Measurements from ENCODE around the gene FN3K. TPM values are rescaled to one million over a fixed set of nuclear protein-coding genes. Genes with fewer than 3 reads are reported as not detected.
A peak's percentile ranks its signal among the peaks of the same experiment; 100 is the strongest.

Gene FN3K
- total and polyA plus RNA-seq, 2 of the 13 experiments (the other 11 are each of a cell fraction or from before 2014, with no cell fraction given) = 3.5 to 12.2 TPM

- TF ChIP-seq, protein P1, sequence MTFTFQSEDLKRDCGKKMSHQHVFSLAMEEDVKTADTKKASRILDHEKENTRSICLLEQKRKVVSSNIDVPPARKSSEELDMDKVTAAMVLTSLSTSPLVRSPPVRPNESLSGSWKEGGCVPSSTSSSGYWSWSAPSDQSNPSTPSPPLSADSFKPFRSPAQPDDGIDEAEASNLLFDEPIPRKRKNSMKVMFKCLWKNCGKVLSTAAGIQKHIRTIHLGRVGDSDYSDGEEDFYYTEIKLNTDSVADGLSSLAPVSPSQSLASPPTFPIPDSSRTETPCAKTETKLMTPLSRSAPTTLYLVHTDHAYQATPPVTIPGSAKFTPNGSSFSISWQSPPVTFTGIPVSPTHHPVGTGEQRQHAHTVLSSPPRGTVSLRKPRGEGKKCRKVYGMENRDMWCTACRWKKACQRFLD (CRISPR knock-in tag; IDR thresholded peaks at IDR 0.05; ENCODE audit: borderline replicate concordance) = peak; percentile 50; the same call in 1 of the 2 replicates
- TF ChIP-seq ZFP36 (IDR thresholded peaks at IDR 0.05; ENCODE audit: borderline replicate concordance, low read depth, low read length, partially characterized antibody) (no peak), PAF1 (CRISPR knock-in tag; IDR thresholded peaks at IDR 0.05) (no peak), ZNF790 (CRISPR knock-in tag; IDR thresholded peaks at IDR 0.05; ENCODE audit: borderline replicate concordance) (no peak), POGZ (CRISPR knock-in tag; IDR thresholded peaks at IDR 0.05) (no peak), ZNF367 (CRISPR knock-in tag; IDR thresholded peaks at IDR 0.05; ENCODE audit: borderline replicate concordance) (no peak), NCOR1 (IDR thresholded peaks at IDR 0.05; ENCODE audit: borderline replicate concordance, low read length) (no peak), ZNF761 (CRISPR knock-in tag; conservative IDR thresholded peaks at IDR 0.05) (0 out of 2 replicates have a peak, but pooled peaks have one; percentile 68), TAF1 (CRISPR knock-in tag; IDR thresholded peaks at IDR 0.05) (no peak), ZNF543 (CRISPR knock-in tag; IDR thresholded peaks at IDR 0.05) (peak; percentile 65; the same call in 1 of the 2 replicates), ZNF615 (CRISPR knock-in tag; IDR thresholded peaks at IDR 0.05; ENCODE audit: borderline replicate concordance) (no peak), ZNF460 (CRISPR knock-in tag; IDR thresholded peaks at IDR 0.05; ENCODE audit: borderline replicate concordance) (no peak; the same call in 1 of the 2 replicates), CEBPB (IDR thresholded peaks at IDR 0.05; ENCODE audit: borderline replicate concordance, low read depth, low read length) (no peak), ZBTB8A (CRISPR knock-in tag; IDR thresholded peaks at IDR 0.05; ENCODE audit: borderline replicate concordance, low read depth) (no peak), KDM1A (CRISPR knock-in tag; IDR thresholded peaks at IDR 0.05) (no peak), ZNF333 (CRISPR knock-in tag; IDR thresholded peaks at IDR 0.05; ENCODE audit: borderline replicate concordance) (no peak)
- TF ChIP-seq, protein P2, sequence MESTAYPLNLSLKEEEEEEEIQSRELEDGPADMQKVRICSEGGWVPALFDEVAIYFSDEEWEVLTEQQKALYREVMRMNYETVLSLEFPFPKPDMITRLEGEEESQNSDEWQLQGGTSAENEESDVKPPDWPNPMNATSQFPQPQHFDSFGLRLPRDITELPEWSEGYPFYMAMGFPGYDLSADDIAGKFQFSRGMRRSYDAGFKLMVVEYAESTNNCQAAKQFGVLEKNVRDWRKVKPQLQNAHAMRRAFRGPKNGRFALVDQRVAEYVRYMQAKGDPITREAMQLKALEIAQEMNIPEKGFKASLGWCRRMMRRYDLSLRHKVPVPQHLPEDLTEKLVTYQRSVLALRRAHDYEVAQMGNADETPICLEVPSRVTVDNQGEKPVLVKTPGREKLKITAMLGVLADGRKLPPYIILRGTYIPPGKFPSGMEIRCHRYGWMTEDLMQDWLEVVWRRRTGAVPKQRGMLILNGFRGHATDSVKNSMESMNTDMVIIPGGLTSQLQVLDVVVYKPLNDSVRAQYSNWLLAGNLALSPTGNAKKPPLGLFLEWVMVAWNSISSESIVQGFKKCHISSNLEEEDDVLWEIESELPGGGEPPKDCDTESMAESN (CRISPR knock-in tag; conservative IDR thresholded peaks at IDR 0.05) = 0 out of 2 replicates have a peak, but pooled peaks have one; percentile 35
- TF ChIP-seq, protein P3, sequence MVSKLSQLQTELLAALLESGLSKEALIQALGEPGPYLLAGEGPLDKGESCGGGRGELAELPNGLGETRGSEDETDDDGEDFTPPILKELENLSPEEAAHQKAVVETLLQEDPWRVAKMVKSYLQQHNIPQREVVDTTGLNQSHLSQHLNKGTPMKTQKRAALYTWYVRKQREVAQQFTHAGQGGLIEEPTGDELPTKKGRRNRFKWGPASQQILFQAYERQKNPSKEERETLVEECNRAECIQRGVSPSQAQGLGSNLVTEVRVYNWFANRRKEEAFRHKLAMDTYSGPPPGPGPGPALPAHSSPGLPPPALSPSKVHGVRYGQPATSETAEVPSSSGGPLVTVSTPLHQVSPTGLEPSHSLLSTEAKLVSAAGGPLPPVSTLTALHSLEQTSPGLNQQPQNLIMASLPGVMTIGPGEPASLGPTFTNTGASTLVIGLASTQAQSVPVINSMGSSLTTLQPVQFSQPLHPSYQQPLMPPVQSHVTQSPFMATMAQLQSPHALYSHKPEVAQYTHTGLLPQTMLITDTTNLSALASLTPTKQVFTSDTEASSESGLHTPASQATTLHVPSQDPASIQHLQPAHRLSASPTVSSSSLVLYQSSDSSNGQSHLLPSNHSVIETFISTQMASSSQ (IDR thresholded peaks at IDR 0.05; ENCODE audit: low read depth) = no peak
- TF ChIP-seq, protein P3 (CRISPR knock-in tag; IDR thresholded peaks at IDR 0.05; ENCODE audit: borderline replicate concordance) = peak; percentile 29; the same call in 1 of the 2 replicates
- TF ChIP-seq, protein P4, sequence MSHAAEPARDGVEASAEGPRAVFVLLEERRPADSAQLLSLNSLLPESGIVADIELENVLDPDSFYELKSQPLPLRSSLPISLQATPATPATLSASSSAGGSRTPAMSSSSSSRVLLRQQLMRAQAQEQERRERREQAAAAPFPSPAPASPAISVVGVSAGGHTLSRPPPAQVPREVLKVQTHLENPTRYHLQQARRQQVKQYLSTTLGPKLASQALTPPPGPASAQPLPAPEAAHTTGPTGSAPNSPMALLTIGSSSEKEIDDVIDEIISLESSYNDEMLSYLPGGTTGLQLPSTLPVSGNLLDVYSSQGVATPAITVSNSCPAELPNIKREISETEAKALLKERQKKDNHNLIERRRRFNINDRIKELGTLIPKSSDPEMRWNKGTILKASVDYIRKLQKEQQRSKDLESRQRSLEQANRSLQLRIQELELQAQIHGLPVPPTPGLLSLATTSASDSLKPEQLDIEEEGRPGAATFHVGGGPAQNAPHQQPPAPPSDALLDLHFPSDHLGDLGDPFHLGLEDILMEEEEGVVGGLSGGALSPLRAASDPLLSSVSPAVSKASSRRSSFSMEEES (CRISPR knock-in tag; IDR thresholded peaks at IDR 0.05) = no peak
Measured at GRCh38 chr17:82703935-82704865, 31.2 kb upstream of the FN3K start (continued).
